Measurements from ENCODE around the gene CISH.

- TF ChIP-seq CTCF (IDR thresholded peaks at IDR 0.05) (no peak), POLR2A (IDR thresholded peaks at IDR 0.05) (no peak)
These were observed 36.2 kb downstream of the CISH start for GRCh38 chr3:50575372-50575771.

All from testis (tissue), 2 donors.